Stimulated activated CD4-positive, alpha-beta T cell treated with anti-CD3 and anti-CD28 coated beads, Interleukin-2, amount 100 ng/mL, for 24 hours (primary cell): ENCODE results near the gene PAPOLA.
A peak's percentile ranks its signal among the peaks of the same experiment; 100 is the strongest.

ENCODE experiments used
- DNase-seq, 2 donors: peaks; one replicate each; pipeline ENCODE4 v3.0.0-alpha.2; 2020

PAPOLA gene

GRCh38 chr14:96568621-96569020 lies 66.4 kb downstream of the PAPOLA start:
- no peak for DNase-seq

GRCh38 chr14:96571311-96571710 lies 69.1 kb downstream of the PAPOLA start:
- no peak for DNase-seq

- no peak for DNase-seq
These were observed 71.4 kb downstream of the PAPOLA start for GRCh38 chr14:96573473-96574100.

GRCh38 chr14:96574171-96574632 lies 72.0 kb downstream of the PAPOLA start:
- no peak for DNase-seq

GRCh38 chr14:96574633-96575632 lies 72.8 kb downstream of the PAPOLA start:
- no peak for DNase-seq

- DNase-seq, result no peak
These were observed 74.2 kb downstream of the PAPOLA start for GRCh38 chr14:96576359-96576758.

GRCh38 chr14:96576937-96577336 lies 74.8 kb downstream of the PAPOLA start:
- no peak for DNase-seq

GRCh38 chr14:96578619-96579018 lies 76.4 kb downstream of the PAPOLA start:
- no peak for DNase-seq

GRCh38 chr14:96579358-96579757 lies 77.2 kb downstream of the PAPOLA start:
- DNase-seq, result no peak

GRCh38 chr14:96579855-96580254 lies 77.7 kb downstream of the PAPOLA start:
- no peak for DNase-seq

GRCh38 chr14:96580566-96580965 lies 78.4 kb downstream of the PAPOLA start:
- no peak for DNase-seq

- DNase-seq, result no peak
These were observed 78.8 kb downstream of the PAPOLA start for GRCh38 chr14:96581026-96581425.

- no peak for DNase-seq
These were observed 79.7 kb downstream of the PAPOLA start for GRCh38 chr14:96581902-96582301.

- DNase-seq, result no peak
These were observed 80.3 kb downstream of the PAPOLA start for GRCh38 chr14:96582411-96582961.

- DNase-seq, result no peak
These were observed 80.8 kb downstream of the PAPOLA start for GRCh38 chr14:96582995-96583394.

GRCh38 chr14:96583569-96584041 lies 81.4 kb downstream of the PAPOLA start:
- no peak for DNase-seq

GRCh38 chr14:96584199-96584906 lies 82.2 kb downstream of the PAPOLA start:
- DNase-seq, result peak in 1 of 2 donors; percentile 40

- no peak for DNase-seq
These were observed 82.9 kb downstream of the PAPOLA start for GRCh38 chr14:96584907-96585671.

- DNase-seq, result no peak
These were observed 83.5 kb downstream of the PAPOLA start for GRCh38 chr14:96585672-96586013.

- no peak for DNase-seq
These were observed 83.9 kb downstream of the PAPOLA start for GRCh38 chr14:96586056-96586455.

- DNase-seq, result no peak
These were observed 85.0 kb downstream of the PAPOLA start for GRCh38 chr14:96586921-96587822.
